GM10248 (cell line): Measurements from ENCODE around the gene CHPF.
A peak's percentile ranks its signal among the peaks of the same experiment; 100 is the strongest.

ENCODE experiments used
- CTCF ChIA-PET: fragments of 300-600 bp; sonication (Branson Sonifier 250); formaldehyde crosslinking; extraction: SDS; loops from one replicate; lab custom pipeline; 2021; ENCODE audit warnings: antibody characterized with exemption; lab: Yijun Ruan, JAX
- POLR2A ChIA-PET: fragments of 350-650 bp; sonication (Branson Sonifier 250); formaldehyde crosslinking; extraction: SDS; loops from one replicate; lab custom pipeline; 2020; ENCODE audit warnings: antibody characterized with exemption; lab: Yijun Ruan, JAX
- DNase-seq: peaks from one replicate; pipeline ENCODE4 v3.0.0; 2012; ENCODE audit errors: extremely low spot score
- CTCF ChIP-seq: IDR thresholded peaks from 2 replicates; pipeline ENCODE4 v1.5.1; 2012; ENCODE audit warnings: mild to moderate bottlenecking, low read depth; ENCODE audit errors: extremely low read depth, missing control alignments, control extremely low read depth

The CHPF gene

DNA sequence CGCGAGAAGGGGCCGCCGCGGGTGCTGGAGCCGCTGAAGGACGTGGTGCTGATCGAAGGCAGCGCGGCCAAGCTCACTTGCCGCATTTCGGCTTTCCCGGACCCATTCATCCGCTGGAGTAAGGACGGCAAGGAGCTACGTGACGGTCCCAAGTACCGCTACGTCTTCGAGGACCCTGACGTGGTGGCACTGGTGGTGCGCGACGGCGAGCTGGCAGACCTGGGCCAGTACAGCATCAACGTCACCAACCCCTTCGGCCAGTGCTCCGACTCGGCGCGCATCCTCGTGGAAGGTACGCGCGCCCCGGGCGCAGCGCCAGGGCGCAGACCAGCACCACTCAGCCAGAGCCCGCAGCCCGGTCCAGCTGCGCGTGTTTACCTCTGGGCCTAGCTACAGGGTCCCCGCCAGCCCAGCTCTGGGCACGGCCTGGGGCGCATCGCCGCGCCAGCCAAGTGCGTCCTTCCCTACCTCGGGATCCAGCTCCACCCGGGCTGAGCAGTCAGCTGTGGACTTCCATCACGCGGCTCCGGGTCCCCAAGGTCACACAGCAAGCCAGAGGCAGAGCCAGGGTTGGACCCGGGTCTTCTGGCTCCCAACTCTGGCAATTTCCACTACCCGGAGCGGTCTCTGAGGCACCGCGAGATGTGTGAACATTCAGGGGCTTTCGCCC lies 46.6 kb downstream of the CHPF start:
- no peak for TF ChIP-seq CTCF
- CTCF ChIA-PET, result interaction anchor here (0.7 to 18.5 kb wide), 18 partner anchors 11 to 146 kb away, joined by 3 to 325 read pairs (median 11); partner anchors contain the start of genes CHPF and TMEM198
- POLR2A ChIA-PET, result interaction anchor here (1.6 to 1.9 kb wide), 2 partner anchors 20 to 109 kb away, joined by 5 to 6 read pairs; partner anchors contain the start of gene DNPEP
- DNase-seq, result no peak

GRCh38 chr2:219496247-219496824 lies 47.3 kb downstream of the CHPF start:
- ChIA-PET CTCF (interaction anchor here (0.7 to 18.5 kb wide), 26 partner anchors 8 to 195 kb away, joined by 3 to 325 read pairs (median 6); partner anchors contain the start of genes CHPF, STK11IP and TMEM198), POLR2A (no interaction called here)
- no peak for DNase-seq
- no peak for TF ChIP-seq CTCF

- DNase-seq, result peak; percentile 77
- POLR2A ChIA-PET, result no interaction called here
These were observed 48.0 kb downstream of the CHPF start for GRCh38 chr2:219495531-219496122.

DNA sequence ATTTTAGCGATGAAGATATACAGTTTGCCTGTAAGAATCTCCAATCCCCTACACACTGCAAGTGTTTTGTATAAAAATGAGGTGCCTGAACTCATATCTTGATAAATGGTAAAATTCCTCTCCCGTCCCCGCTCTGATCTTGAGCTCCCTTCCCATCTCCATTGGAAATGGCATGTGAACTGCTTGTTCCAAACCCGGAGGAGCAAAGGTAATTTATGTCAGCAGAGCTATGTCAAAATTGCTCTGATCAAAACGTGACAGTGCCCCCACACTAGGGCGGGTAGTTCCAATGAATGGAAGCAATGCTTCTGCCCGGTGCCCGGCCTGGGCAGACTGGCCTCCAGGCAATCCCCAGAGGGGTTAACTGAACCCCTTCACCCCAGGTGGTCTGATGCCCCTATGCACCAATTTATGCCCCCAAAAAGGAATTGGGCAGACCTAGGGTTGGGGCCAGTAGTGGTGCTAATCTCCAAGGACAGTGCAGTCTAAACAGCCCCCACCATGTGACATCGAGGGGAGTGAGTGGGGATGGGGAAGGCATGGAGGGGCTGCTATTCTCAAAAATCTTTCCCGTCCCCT lies 48.6 kb downstream of the CHPF start:
- DNase-seq, result no peak
- ChIA-PET POLR2A (no interaction called here), CTCF (interaction anchor here (0.7 to 18.5 kb wide), 34 partner anchors 9 to 216 kb away, joined by 3 to 325 read pairs (median 5); partner anchors contain the start of genes CHPF, DNAJB2, DNPEP and TMEM198)
- TF ChIP-seq CTCF, result no peak

More at GRCh38 chr2:219495531-219496122, 48.0 kb downstream of the CHPF start:
- CTCF ChIA-PET, result interaction anchor here (0.7 to 18.5 kb wide), 33 partner anchors 9 to 216 kb away, joined by 3 to 325 read pairs (median 5); partner anchors contain the start of genes CHPF, DNAJB2, DNPEP and STK11IP
- peak; percentile 54 for TF ChIP-seq CTCF

GRCh38 chr2:219493086-219493485 lies 50.5 kb downstream of the CHPF start:
- ChIA-PET POLR2A (no interaction called here), CTCF (interaction anchor here (1.3 to 18.5 kb wide), 5 partner anchors 15 to 51 kb away, joined by 3 to 325 read pairs (median 30); partner anchors contain the start of genes CHPF and TMEM198)
- no peak for DNase-seq
- TF ChIP-seq CTCF, result no peak

- ChIA-PET CTCF (interaction anchor here (1.6 to 18.5 kb wide), 4 partner anchors 10 to 52 kb away, joined by 3 to 325 read pairs (median 22); partner anchors contain the start of genes CHPF and TMEM198), POLR2A (no interaction called here)
- no peak for TF ChIP-seq CTCF
These were observed 51.0 kb downstream of the CHPF start for GRCh38 chr2:219492575-219492974.

More at GRCh38 chr2:219492575-219492974, 51.0 kb downstream of the CHPF start:
- DNase-seq, result no peak
